Measurements from ENCODE around the gene DMD. TPM values are rescaled to one million over a fixed set of nuclear protein-coding genes. Genes with fewer than 3 reads are reported as not detected.

DMD gene
- total RNA-seq, 4 donors from 2014 or later, result 18.7 to 69.5 (median 38.5) TPM

DNA sequence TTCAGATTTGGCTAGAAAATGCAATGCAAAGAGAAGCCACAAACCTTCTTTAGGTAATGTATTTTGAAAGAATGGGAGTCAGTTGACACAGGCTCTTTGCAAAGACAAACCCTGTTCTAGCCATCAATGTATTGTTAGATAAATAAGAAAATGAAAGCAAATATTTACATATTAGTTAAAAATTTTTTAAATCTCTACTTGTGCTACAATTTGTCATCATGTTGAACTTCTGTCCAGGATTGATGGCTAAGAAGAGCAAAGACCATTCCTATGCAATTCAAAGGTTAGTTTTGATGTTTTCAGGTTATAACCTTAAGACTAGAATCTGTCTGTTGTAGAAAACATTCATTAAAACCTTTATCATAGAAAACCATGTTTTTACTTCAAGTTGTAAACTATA is 1350.7 kb downstream of the DMD start:
- H3K4me1 ChIP-seq, result no peaks in the 10 kb centered on the region
- TF ChIP-seq POLR2AphosphoS5 (IDR thresholded peaks at IDR 0.05), result no peak
- TF ChIP-seq POLR2A (IDR thresholded peaks at IDR 0.05), result no peak
- no peak for TF ChIP-seq EP300 (IDR thresholded peaks at IDR 0.05)
- no peak for TF ChIP-seq CTCF (IDR thresholded peaks at IDR 0.05)
- no peak for DNase-seq (ENCODE audit: low spot score in 2 of 2)

DNA sequence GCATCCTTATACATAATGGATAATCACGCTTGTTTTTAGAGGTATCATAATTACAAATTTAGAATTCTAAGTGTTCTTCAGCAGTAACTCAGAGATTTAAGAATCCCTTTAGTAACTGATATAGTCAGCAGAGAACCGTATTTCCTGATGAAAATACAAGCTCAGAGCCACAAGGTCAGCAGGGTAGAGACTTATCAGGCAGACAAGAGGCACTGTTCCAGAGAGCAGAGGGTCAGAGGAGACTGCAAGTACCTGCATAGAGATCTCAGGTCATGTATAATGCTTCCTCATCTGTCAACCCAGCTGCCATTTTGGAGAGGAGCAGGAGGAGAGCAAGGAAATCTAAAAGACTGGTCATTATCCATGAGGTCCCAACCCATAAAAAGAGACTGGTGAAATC is 1352.4 kb downstream of the DMD start:
- no peak overlapping the region for H3K27ac ChIP-seq
- H3K9me3 ChIP-seq, result no peaks in the 10 kb centered on the region
- H3K27me3 ChIP-seq, result no peaks in the 10 kb centered on the region
- WGBS, result 67% methylated on average over 2 of the region's 2 CpGs
- no peak for TF ChIP-seq CTCF (IDR thresholded peaks at IDR 0.05)
- no peak for TF ChIP-seq POLR2A (IDR thresholded peaks at IDR 0.05)
- TF ChIP-seq POLR2AphosphoS5 (IDR thresholded peaks at IDR 0.05), result no peak
- no peak for TF ChIP-seq EP300 (IDR thresholded peaks at IDR 0.05)
- no peaks in the 10 kb centered on the region for H3K36me3 ChIP-seq
- no peaks in the 10 kb centered on the region for H3K4me1 ChIP-seq
- DNase-seq (ENCODE audit: low spot score in 2 of 2), result no peak
- H3K4me3 ChIP-seq, result no peak overlapping the region

More for the DNA sequence above, 1350.7 kb downstream of the DMD start:
- H3K36me3 ChIP-seq, result no peaks in the 10 kb centered on the region
- no peak overlapping the region for H3K27ac ChIP-seq
- H3K27me3 ChIP-seq, result no peaks in the 10 kb centered on the region
- no peaks in the 10 kb centered on the region for H3K9me3 ChIP-seq
- H3K4me3 ChIP-seq, result no peak overlapping the region

DNA sequence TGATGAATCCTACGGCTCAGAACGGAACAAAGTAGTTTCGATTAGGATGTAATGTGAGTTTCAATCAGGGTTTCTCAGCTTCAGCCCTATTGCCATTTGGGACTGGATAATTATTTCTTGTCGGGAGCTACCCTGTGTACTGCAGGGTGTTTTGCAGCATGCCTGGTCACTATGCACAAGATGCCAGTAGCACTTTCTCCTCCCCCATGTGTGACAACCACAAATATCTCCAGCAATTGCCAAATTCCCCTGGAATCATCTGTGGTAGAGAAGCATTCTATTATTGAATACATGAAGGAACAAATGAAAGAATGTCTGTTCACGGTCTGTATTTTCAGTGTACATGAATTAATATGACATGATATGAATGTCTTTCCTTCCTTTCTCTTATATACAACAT is 1356.6 kb downstream of the DMD start:
- H3K27ac ChIP-seq, result no peak overlapping the region
- H3K4me3 ChIP-seq, result no peak overlapping the region
- WGBS, result 83% methylated on average over 5 of the region's 5 CpGs
- no peaks in the 10 kb centered on the region for H3K27me3 ChIP-seq
- no peaks in the 10 kb centered on the region for H3K36me3 ChIP-seq
- TF ChIP-seq CTCF (IDR thresholded peaks at IDR 0.05) (no peak), EP300 (IDR thresholded peaks at IDR 0.05) (no peak), POLR2A (IDR thresholded peaks at IDR 0.05) (no peak), POLR2AphosphoS5 (IDR thresholded peaks at IDR 0.05) (no peak)
- DNase-seq (ENCODE audit: low spot score in 2 of 2), result no peak
- H3K9me3 ChIP-seq, result no peaks in the 10 kb centered on the region
- no peaks in the 10 kb centered on the region for H3K4me1 ChIP-seq

DNA sequence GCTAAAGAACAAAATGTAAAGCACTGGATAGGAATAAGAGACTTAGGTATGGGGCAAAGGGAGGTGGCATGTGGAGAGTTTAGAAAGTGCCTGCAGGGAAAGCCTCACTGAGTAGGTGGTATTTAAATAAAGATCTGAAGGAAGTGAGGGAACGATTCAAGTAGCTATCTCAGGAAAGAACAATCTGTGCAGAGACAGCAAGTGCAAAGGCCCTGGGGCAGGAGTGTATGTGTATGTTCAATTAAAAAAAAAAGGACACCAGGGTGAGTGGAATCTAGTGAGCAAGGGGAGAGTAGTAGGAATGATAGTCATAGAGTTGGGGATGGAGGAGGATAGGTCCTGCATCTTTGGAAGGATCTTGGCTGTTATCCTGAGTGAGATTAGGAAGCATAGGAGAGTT is 1359.6 kb downstream of the DMD start:
- no peak for DNase-seq (ENCODE audit: low spot score in 2 of 2)
- Histone ChIP-seq H3K9me3 (no peaks in the 10 kb centered on the region), H3K27ac (no peak overlapping the region), H3K4me3 (no peak overlapping the region), H3K27me3 (no peaks in the 10 kb centered on the region), H3K36me3 (no peaks in the 10 kb centered on the region), H3K4me1 (no peaks in the 10 kb centered on the region)
- WGBS, result 38% methylated on average over 1 of the region's 1 CpG
- TF ChIP-seq POLR2A (IDR thresholded peaks at IDR 0.05) (no peak), CTCF (IDR thresholded peaks at IDR 0.05) (no peak), POLR2AphosphoS5 (IDR thresholded peaks at IDR 0.05) (no peak), EP300 (IDR thresholded peaks at IDR 0.05) (no peak)

DNA sequence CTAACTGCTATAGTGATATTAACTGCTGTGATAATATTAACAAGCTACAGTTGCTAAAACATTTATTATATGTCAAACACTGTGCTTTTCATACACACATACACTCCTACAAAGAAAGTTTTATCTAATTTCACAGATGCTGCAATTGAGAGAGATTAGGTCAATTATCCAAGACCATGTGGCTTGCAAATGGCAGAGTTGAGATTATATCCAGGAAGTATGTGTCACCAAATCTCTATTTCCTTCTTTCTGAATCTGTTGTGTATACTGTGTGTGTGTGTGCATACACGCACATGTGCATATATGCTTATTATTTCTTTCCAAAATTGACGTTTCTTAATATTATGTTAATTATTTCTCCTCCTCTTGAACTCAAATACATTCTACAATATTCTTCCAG is 1363.6 kb downstream of the DMD start:
- 50% methylated on average over 2 of the region's 2 CpGs for WGBS
- TF ChIP-seq POLR2A (IDR thresholded peaks at IDR 0.05) (no peak), CTCF (IDR thresholded peaks at IDR 0.05) (no peak), POLR2AphosphoS5 (IDR thresholded peaks at IDR 0.05) (no peak), EP300 (IDR thresholded peaks at IDR 0.05) (no peak)

More for the DNA sequence above, 1363.6 kb downstream of the DMD start:
- DNase-seq (ENCODE audit: low spot score in 2 of 2), result no peak
- H3K36me3 ChIP-seq, result no peaks in the 10 kb centered on the region
- no peak overlapping the region for H3K4me3 ChIP-seq
- no peaks in the 10 kb centered on the region for H3K9me3 ChIP-seq
- no peaks in the 10 kb centered on the region for H3K4me1 ChIP-seq
- no peaks in the 10 kb centered on the region for H3K27me3 ChIP-seq
- H3K27ac ChIP-seq, result no peak overlapping the region
